Vagina (tissue), 2 donors: Measurements from ENCODE around the gene NR1H2.

Experiments used
- POLR2AphosphoS5 ChIP-seq, 2 donors: sonication (generic); formaldehyde crosslinking; IDR thresholded peaks; one replicate each; pipeline ENCODE4 v1.9.0; 2017; ENCODE audit warnings: antibody characterized with exemption in 2 of 2, mild to moderate bottlenecking in 2 of 2, low read depth in 1 of 2; ENCODE audit not compliant: insufficient read depth in 1 of 2
- TF ChIP-seq, protein P1 (sequence below), 3 experiments: fragments of 450-650 bp in 2 of 3; fragments of 200-600 bp in 1 of 3; sonication (generic) in 1 of 3; IDR thresholded peaks; one replicate each; pipeline ENCODE4 v1.5.1; 2017 to 2019; ENCODE audit warnings: antibody characterized with exemption in 3 of 3, mild to moderate bottlenecking in 2 of 3, moderate library complexity in 2 of 3

DNA sequence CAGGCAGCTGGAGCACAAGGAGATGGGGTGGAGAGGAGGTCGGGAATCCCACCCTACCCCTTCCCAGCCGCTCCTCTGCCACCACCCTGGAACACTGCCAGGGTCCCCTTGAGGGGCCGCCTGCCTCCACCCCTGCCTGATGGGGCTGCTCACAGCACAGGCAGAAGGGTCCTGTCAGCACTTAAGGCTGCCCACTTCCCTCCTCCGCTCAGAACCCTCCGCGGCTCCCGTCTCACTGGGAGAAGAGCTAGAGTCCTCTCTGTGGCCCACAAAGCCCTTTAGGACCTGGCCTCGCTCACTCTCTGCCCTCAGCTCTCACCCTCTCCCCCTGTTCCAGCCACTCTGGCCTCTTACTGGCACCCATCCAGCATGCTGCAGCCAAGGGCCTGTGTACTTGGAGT, 4.5 kb downstream of the NR1H2 start:
- no peak for TF ChIP-seq POLR2AphosphoS5 (IDR thresholded peaks at IDR 0.05; ENCODE audit: insufficient read depth in 1 of 2, low read depth in 1 of 2)
- TF ChIP-seq, protein P1, sequence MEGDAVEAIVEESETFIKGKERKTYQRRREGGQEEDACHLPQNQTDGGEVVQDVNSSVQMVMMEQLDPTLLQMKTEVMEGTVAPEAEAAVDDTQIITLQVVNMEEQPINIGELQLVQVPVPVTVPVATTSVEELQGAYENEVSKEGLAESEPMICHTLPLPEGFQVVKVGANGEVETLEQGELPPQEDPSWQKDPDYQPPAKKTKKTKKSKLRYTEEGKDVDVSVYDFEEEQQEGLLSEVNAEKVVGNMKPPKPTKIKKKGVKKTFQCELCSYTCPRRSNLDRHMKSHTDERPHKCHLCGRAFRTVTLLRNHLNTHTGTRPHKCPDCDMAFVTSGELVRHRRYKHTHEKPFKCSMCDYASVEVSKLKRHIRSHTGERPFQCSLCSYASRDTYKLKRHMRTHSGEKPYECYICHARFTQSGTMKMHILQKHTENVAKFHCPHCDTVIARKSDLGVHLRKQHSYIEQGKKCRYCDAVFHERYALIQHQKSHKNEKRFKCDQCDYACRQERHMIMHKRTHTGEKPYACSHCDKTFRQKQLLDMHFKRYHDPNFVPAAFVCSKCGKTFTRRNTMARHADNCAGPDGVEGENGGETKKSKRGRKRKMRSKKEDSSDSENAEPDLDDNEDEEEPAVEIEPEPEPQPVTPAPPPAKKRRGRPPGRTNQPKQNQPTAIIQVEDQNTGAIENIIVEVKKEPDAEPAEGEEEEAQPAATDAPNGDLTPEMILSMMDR (IDR thresholded peaks at IDR 0.05), result no peak
